Right atrium auricular region (tissue), 2 donors: Measurements from ENCODE around the gene DNAH7. TPM values are rescaled to one million over a fixed set of nuclear protein-coding genes. Genes with fewer than 3 reads are reported as not detected.

Experiments used
- DNase-seq: peaks from one replicate; pipeline ENCODE4 v3.0.0-alpha.2; 2019; ENCODE audit warnings: low spot score
- H3K27ac ChIP-seq, 2 donors: fragments of 200-600 bp; sonication (generic); 1 replicate in 1 of 2; 2 replicates in 1 of 2; pipeline ENCODE4 v1.5.1; 2016 to 2019
- H3K27me3 ChIP-seq, 2 donors: fragments of 200-600 bp; sonication (generic); one replicate each; pipeline versions ENCODE4 v1.5.1 to v1.6.0; 2017 to 2019
- H3K36me3 ChIP-seq: fragments of 200-600 bp; sonication (generic); one replicate; pipeline ENCODE4 v1.5.1; 2016
- H3K4me1 ChIP-seq, 2 donors: fragments of 200-600 bp; sonication (generic); one replicate each; pipeline versions ENCODE4 v1.5.1 to v1.6.0; 2017 to 2019
- H3K4me3 ChIP-seq, 2 donors: fragments of 200-600 bp; sonication (generic); 1 replicate in 1 of 2; 2 replicates in 1 of 2; pipeline ENCODE4 v1.5.1; 2017 to 2019; ENCODE audit warnings: mild to moderate bottlenecking in 1 of 2, moderate library complexity in 1 of 2
- H3K9me3 ChIP-seq, 2 donors: fragments of 200-600 bp; sonication (generic); one replicate each; pipeline ENCODE4 v1.5.1; 2019
- CTCF ChIP-seq, 2 donors: fragments of 200-600 bp; sonication (generic); IDR thresholded peaks; one replicate each; pipeline ENCODE4 v1.5.1; 2019; ENCODE audit warnings: antibody characterized with exemption in 2 of 2
- total RNA-seq, 2 donors: library from RNA; depleted of rRNA; stranded (reverse); fragments of >200 nt; gene quantifications; one replicate each; pipeline ENCODE4 v1.1.0, GENCODE V29; 2016

DNAH7 gene
- total RNA-seq, 2 donors from 2014 or later: 0.16 to 0.52 TPM

- Histone ChIP-seq H3K27ac (no peak overlapping the region), H3K9me3 (no peaks in the 10 kb centered on the region), H3K36me3 (no peaks in the 10 kb centered on the region), H3K27me3 (no peaks in the 10 kb centered on the region), H3K4me1 (no peaks in the 10 kb centered on the region), H3K4me3 (no peak overlapping the region)
- no peak for TF ChIP-seq CTCF (IDR thresholded peaks at IDR 0.05)
- DNase-seq: no peak
These were observed 230.6 kb downstream of the DNAH7 start for GRCh38 chr2:195838002-195838401.

- Histone ChIP-seq H3K4me3 (no peak overlapping the region), H3K4me1 (no peaks in the 10 kb centered on the region), H3K27me3 (no peaks in the 10 kb centered on the region), H3K27ac (no peak overlapping the region), H3K9me3 (no peaks in the 10 kb centered on the region), H3K36me3 (no peaks in the 10 kb centered on the region)
- TF ChIP-seq CTCF (IDR thresholded peaks at IDR 0.05): no peak
- no peak for DNase-seq
These were observed 232.6 kb downstream of the DNAH7 start for GRCh38 chr2:195836002-195836401.

- no peak for DNase-seq
- no peaks in the 10 kb centered on the region for H3K9me3 ChIP-seq
These were observed 233.8 kb downstream of the DNAH7 start for GRCh38 chr2:195834836-195835235.

GRCh38 chr2:195830968-195831950, 237.4 kb downstream of the DNAH7 start:
- Histone ChIP-seq H3K27ac (no peak overlapping the region), H3K9me3 (no peaks in the 10 kb centered on the region), H3K4me3 (no peak overlapping the region), H3K27me3 (no peaks in the 10 kb centered on the region), H3K4me1 (no peaks in the 10 kb centered on the region), H3K36me3 (no peaks in the 10 kb centered on the region)
- TF ChIP-seq CTCF (IDR thresholded peaks at IDR 0.05): no peak
- DNase-seq: no peak

More at GRCh38 chr2:195834836-195835235, 233.8 kb downstream of the DNAH7 start:
- no peak overlapping the region for H3K27ac ChIP-seq
- no peaks in the 10 kb centered on the region for H3K27me3 ChIP-seq
- H3K36me3 ChIP-seq: no peaks in the 10 kb centered on the region
- no peak for TF ChIP-seq CTCF (IDR thresholded peaks at IDR 0.05)
- no peak overlapping the region for H3K4me3 ChIP-seq
- H3K4me1 ChIP-seq: no peaks in the 10 kb centered on the region

- Histone ChIP-seq H3K4me3 (no peak overlapping the region), H3K36me3 (no peaks in the 10 kb centered on the region), H3K4me1 (no peaks in the 10 kb centered on the region), H3K27ac (no peak overlapping the region), H3K9me3 (no peaks in the 10 kb centered on the region), H3K27me3 (no peaks in the 10 kb centered on the region)
- TF ChIP-seq CTCF (IDR thresholded peaks at IDR 0.05): no peak
- no peak for DNase-seq
These were observed 244.2 kb downstream of the DNAH7 start for GRCh38 chr2:195824478-195824877.
